Measurements from ENCODE around the gene TTYH3. TPM values are rescaled to one million over a fixed set of nuclear protein-coding genes. Genes with fewer than 3 reads are reported as not detected.

Gene TTYH3
- total and polyA plus RNA-seq, 8 donors = 4.9 to 31.9 (median 8.6) TPM

- no peak overlapping the region for H3K4me3 ChIP-seq
- H3K27ac ChIP-seq = no peak overlapping the region
- no peaks in the 10 kb centered on the region for H3K9me3 ChIP-seq
- WGBS, 2 donors = 92 to 99% methylated on average over 14 to 18 of the region's 18 CpGs
- intact Hi-C loops (cut with DNase I) = no loop called here
- TF ChIP-seq CTCF (IDR thresholded peaks at IDR 0.05) = no peak
- no peaks in the 10 kb centered on the region for H3K36me3 ChIP-seq
- peaks cover 0 to 2% (median 0%) of the 10 kb centered on the region in 3 donors for H3K4me1 ChIP-seq
- peak in 1 of 6 donors; percentile 69 for DNase-seq
- ATAC-seq = no peak
- H3K27me3 ChIP-seq = no peaks in the 10 kb centered on the region
- no peak for FAIRE-seq
These were observed 17.5 kb downstream of the TTYH3 start for GRCh38 chr7:2649139-2649838.

- Histone ChIP-seq H3K4me1 (no peaks in the 10 kb centered on the region), H3K27ac (no peak overlapping the region), H3K27me3 (no peaks in the 10 kb centered on the region), H3K9me3 (no peaks in the 10 kb centered on the region), H3K4me3 (no peak overlapping the region), H3K36me3 (no peaks in the 10 kb centered on the region)
- WGBS, 2 donors = 92% methylated on average over 11 of the region's 11 CpGs
- intact Hi-C loops (cut with DNase I) = no loop called here
- TF ChIP-seq CTCF (IDR thresholded peaks at IDR 0.05) = no peak
- no peak for ATAC-seq
- FAIRE-seq = no peak
- DNase-seq = no peak
These were observed 18.2 kb downstream of the TTYH3 start for GRCh38 chr7:2649991-2650390.

GRCh38 chr7:2650451-2650850 lies 18.7 kb downstream of the TTYH3 start:
- DNase-seq = no peak
- FAIRE-seq = no peak
- no peaks in the 10 kb centered on the region for H3K36me3 ChIP-seq
- 72 to 85% methylated on average over 8 of the region's 8 CpGs for WGBS, 2 donors
- H3K9me3 ChIP-seq = no peaks in the 10 kb centered on the region
- no peaks in the 10 kb centered on the region for H3K27me3 ChIP-seq
- TF ChIP-seq CTCF (IDR thresholded peaks at IDR 0.05) = no peak
- ATAC-seq = no peak
- H3K4me3 ChIP-seq = no peak overlapping the region
- intact Hi-C loops (cut with DNase I) = no loop called here
- no peak overlapping the region for H3K27ac ChIP-seq
- no peaks in the 10 kb centered on the region for H3K4me1 ChIP-seq

GRCh38 chr7:2651336-2651735 lies 19.6 kb downstream of the TTYH3 start:
- no peaks in the 10 kb centered on the region for H3K4me1 ChIP-seq
- H3K9me3 ChIP-seq = no peaks in the 10 kb centered on the region
- no peak for DNase-seq
- WGBS, 2 donors = 78 to 81% methylated on average over 15 of the region's 15 CpGs
- no peak for TF ChIP-seq CTCF (IDR thresholded peaks at IDR 0.05)
- no peak for FAIRE-seq
- peak in 1 of 4 donors; percentile 28 for ATAC-seq
- H3K27me3 ChIP-seq = no peaks in the 10 kb centered on the region
- H3K4me3 ChIP-seq = no peak overlapping the region
- H3K27ac ChIP-seq = no peak overlapping the region
- intact Hi-C loops (cut with DNase I) = no loop called here
- H3K36me3 ChIP-seq = no peaks in the 10 kb centered on the region
